GM23338 (cell line): ENCODE measurements around the gene NAPB.

ENCODE experiments used
- CREB1 ChIP-seq: fragments of 250-450 bp; sonication (Bioruptor Pico); IDR thresholded peaks from 2 replicates; pipeline ENCODE4 v1.5.0; 2020; ENCODE audit warnings: low read depth, mild to moderate bottlenecking, moderate library complexity
- EZH2 ChIP-seq: fragments of 200-600 bp; sonication (generic); IDR thresholded peaks from one replicate; pipeline ENCODE4 v1.8.0; 2017; ENCODE audit warnings: antibody characterized with exemption, mild to moderate bottlenecking, low read depth; ENCODE audit not compliant: unreplicated experiment
- EZH2phosphoT487 ChIP-seq: fragments of 200-600 bp; sonication (generic); IDR thresholded peaks from one replicate; pipeline ENCODE4 v1.8.1; 2018; ENCODE audit warnings: antibody characterized with exemption; ENCODE audit not compliant: unreplicated experiment
- JUNB ChIP-seq: IDR thresholded peaks from one replicate; pipeline ENCODE4 v1.6.1; 2016; ENCODE audit warnings: antibody characterized with exemption; ENCODE audit not compliant: unreplicated experiment
- POLR2AphosphoS5 ChIP-seq: IDR thresholded peaks from 2 replicates; pipeline ENCODE4 v1.6.1; 2016; ENCODE audit warnings: antibody characterized with exemption, low read depth
- STAT1 ChIP-seq: IDR thresholded peaks from one replicate; pipeline ENCODE4 v1.6.1; 2016; ENCODE audit warnings: antibody characterized with exemption; ENCODE audit not compliant: unreplicated experiment
- ZNF331 ChIP-seq: fragments of 250-450 bp; sonication (Bioruptor Pico); IDR thresholded peaks from 2 replicates; pipeline ENCODE4 v1.5.0; 2020; ENCODE audit warnings: low read depth, mild to moderate bottlenecking, moderate library complexity
- TF ChIP-seq, protein P1 (sequence below): IDR thresholded peaks from one replicate; pipeline ENCODE4 v1.6.1; 2018; ENCODE audit warnings: antibody characterized with exemption; ENCODE audit not compliant: unreplicated experiment
- TF ChIP-seq, protein P2 (sequence below), 2 experiments: fragments of 200-600 bp in 1 of 2; sonication (generic) in 1 of 2; conservative IDR thresholded peaks; 2 replicates each; pipeline versions ENCODE4 v1.5.1 to v1.6.1; 2016 to 2017; ENCODE audit warnings: antibody characterized with exemption in 2 of 2, low read depth in 2 of 2, mild to moderate bottlenecking in 2 of 2, moderate library complexity in 1 of 2
- TF ChIP-seq, protein P3 (sequence below): IDR thresholded peaks from 2 replicates; pipeline ENCODE4 v1.6.1; 2016; ENCODE audit warnings: antibody characterized with exemption

DNA sequence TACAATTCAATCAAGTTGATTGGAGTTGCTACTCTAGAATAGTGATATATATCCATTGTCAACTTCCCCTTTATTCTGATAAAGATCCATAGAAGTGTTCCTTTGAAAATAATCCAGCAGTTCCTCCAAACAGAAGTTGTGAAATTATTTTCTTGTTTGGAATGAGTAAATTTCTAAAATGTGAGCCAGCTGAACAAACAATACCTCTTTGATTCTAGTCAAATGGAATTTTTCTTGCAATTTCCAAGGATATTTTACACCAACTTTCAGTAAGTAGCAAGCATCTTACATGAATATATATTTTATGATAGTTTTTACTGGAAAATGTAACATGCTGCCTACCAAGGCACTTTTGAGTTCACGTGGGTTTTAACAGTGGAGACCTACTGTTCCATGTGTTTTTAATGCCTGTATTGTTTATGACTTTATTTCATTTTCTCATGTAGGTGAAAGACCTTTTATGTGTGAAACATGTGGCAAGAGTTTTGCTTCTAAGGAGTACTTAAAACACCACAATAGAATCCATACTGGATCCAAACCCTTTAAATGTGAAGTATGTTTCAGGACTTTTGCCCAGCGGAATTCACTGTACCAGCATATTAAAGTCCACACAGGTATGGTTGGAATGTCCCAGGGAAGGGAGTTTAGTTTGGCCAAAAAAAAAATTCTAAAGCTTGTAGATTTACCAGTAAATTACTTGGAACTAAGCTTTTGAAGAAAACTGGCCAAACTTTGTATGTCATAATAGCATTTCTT is 52.8 kb downstream of the NAPB start:
- TF ChIP-seq CREB1 (CRISPR knock-in tag) (no peak), ZNF331 (CRISPR knock-in tag) (no peak), EZH2phosphoT487 (no peak), EZH2 (no peak), JUNB (no peak), POLR2AphosphoS5 (no peak), STAT1 (no peak)
- TF ChIP-seq, protein P1, sequence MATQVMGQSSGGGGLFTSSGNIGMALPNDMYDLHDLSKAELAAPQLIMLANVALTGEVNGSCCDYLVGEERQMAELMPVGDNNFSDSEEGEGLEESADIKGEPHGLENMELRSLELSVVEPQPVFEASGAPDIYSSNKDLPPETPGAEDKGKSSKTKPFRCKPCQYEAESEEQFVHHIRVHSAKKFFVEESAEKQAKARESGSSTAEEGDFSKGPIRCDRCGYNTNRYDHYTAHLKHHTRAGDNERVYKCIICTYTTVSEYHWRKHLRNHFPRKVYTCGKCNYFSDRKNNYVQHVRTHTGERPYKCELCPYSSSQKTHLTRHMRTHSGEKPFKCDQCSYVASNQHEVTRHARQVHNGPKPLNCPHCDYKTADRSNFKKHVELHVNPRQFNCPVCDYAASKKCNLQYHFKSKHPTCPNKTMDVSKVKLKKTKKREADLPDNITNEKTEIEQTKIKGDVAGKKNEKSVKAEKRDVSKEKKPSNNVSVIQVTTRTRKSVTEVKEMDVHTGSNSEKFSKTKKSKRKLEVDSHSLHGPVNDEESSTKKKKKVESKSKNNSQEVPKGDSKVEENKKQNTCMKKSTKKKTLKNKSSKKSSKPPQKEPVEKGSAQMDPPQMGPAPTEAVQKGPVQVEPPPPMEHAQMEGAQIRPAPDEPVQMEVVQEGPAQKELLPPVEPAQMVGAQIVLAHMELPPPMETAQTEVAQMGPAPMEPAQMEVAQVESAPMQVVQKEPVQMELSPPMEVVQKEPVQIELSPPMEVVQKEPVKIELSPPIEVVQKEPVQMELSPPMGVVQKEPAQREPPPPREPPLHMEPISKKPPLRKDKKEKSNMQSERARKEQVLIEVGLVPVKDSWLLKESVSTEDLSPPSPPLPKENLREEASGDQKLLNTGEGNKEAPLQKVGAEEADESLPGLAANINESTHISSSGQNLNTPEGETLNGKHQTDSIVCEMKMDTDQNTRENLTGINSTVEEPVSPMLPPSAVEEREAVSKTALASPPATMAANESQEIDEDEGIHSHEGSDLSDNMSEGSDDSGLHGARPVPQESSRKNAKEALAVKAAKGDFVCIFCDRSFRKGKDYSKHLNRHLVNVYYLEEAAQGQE = no peak
- TF ChIP-seq, protein P2, sequence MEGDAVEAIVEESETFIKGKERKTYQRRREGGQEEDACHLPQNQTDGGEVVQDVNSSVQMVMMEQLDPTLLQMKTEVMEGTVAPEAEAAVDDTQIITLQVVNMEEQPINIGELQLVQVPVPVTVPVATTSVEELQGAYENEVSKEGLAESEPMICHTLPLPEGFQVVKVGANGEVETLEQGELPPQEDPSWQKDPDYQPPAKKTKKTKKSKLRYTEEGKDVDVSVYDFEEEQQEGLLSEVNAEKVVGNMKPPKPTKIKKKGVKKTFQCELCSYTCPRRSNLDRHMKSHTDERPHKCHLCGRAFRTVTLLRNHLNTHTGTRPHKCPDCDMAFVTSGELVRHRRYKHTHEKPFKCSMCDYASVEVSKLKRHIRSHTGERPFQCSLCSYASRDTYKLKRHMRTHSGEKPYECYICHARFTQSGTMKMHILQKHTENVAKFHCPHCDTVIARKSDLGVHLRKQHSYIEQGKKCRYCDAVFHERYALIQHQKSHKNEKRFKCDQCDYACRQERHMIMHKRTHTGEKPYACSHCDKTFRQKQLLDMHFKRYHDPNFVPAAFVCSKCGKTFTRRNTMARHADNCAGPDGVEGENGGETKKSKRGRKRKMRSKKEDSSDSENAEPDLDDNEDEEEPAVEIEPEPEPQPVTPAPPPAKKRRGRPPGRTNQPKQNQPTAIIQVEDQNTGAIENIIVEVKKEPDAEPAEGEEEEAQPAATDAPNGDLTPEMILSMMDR (conservative IDR thresholded peaks at IDR 0.05; ENCODE audit: low read depth in 2 of 2) = no peak
- TF ChIP-seq, protein P3, sequence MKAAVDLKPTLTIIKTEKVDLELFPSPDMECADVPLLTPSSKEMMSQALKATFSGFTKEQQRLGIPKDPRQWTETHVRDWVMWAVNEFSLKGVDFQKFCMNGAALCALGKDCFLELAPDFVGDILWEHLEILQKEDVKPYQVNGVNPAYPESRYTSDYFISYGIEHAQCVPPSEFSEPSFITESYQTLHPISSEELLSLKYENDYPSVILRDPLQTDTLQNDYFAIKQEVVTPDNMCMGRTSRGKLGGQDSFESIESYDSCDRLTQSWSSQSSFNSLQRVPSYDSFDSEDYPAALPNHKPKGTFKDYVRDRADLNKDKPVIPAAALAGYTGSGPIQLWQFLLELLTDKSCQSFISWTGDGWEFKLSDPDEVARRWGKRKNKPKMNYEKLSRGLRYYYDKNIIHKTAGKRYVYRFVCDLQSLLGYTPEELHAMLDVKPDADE = no peak
